NCI-H2081 (cell line): ENCODE measurements around the gene DTHD1.

Experiments used
- DNase-seq, 2 experiments: peaks; one replicate each; lab custom pipeline; 2025; lab: John Stamatoyannopoulos, UW

The DTHD1 gene

GRCh38 chr4:36269533-36270173 lies 11.8 kb upstream of the DTHD1 start:
- DNase-seq = no peak

- DNase-seq = no peak
Measured at GRCh38 chr4:36273276-36273675, 8.1 kb upstream of the DTHD1 start.

- no peak for DNase-seq
Measured at GRCh38 chr4:36274158-36274557, 7.3 kb upstream of the DTHD1 start.

- no peak for DNase-seq
Measured at GRCh38 chr4:36277533-36277932, 3.9 kb upstream of the DTHD1 start.

GRCh38 chr4:36278789-36279188 lies 2.6 kb upstream of the DTHD1 start:
- DNase-seq = no peak

GRCh38 chr4:36280555-36280954 lies 861 bp upstream of the DTHD1 start:
- no peak for DNase-seq

GRCh38 chr4:36282503-36283030 lies 1.2 kb downstream of the DTHD1 start:
- no peak for DNase-seq

GRCh38 chr4:36283912-36284465 lies 2.6 kb downstream of the DTHD1 start:
- DNase-seq = no peak

- no peak for DNase-seq
Measured at GRCh38 chr4:36285784-36286480, 4.5 kb downstream of the DTHD1 start.

GRCh38 chr4:36286481-36286871 lies 5.1 kb downstream of the DTHD1 start:
- no peak for DNase-seq

- no peak for DNase-seq
Measured at GRCh38 chr4:36288731-36289426, 7.5 kb downstream of the DTHD1 start.

- no peak for DNase-seq
Measured at GRCh38 chr4:36290641-36291040, 9.2 kb downstream of the DTHD1 start.

- peak in 1 of 2 experiments; percentile 19 for DNase-seq
Measured at GRCh38 chr4:36292556-36293188, 11.3 kb downstream of the DTHD1 start.

- DNase-seq = no peak
Measured at GRCh38 chr4:36301127-36301526, 19.7 kb downstream of the DTHD1 start.

GRCh38 chr4:36303426-36304137 lies 22.2 kb downstream of the DTHD1 start:
- DNase-seq = no peak

- no peak for DNase-seq
Measured at GRCh38 chr4:36304138-36304681, 22.8 kb downstream of the DTHD1 start.

GRCh38 chr4:36308150-36308549 lies 26.7 kb downstream of the DTHD1 start:
- no peak for DNase-seq

- DNase-seq = no peak
Measured at GRCh38 chr4:36310216-36310615, 28.8 kb downstream of the DTHD1 start.

- DNase-seq = no peak
Measured at GRCh38 chr4:36310793-36311192, 29.4 kb downstream of the DTHD1 start.

- no peak for DNase-seq
Measured at GRCh38 chr4:36312511-36312910, 31.1 kb downstream of the DTHD1 start.

GRCh38 chr4:36313301-36313700 lies 31.9 kb downstream of the DTHD1 start:
- no peak for DNase-seq
